SK-N-SH (cell line): ENCODE data around the gene CADM2. TPM values are rescaled to one million over a fixed set of nuclear protein-coding genes. Genes with fewer than 3 reads are reported as not detected.

Experiments
- CTCF ChIA-PET: fragments of 300-600, 350-600 bp; formaldehyde crosslinking; extraction: SDS; loops from one replicate; lab custom pipeline; 2021; lab: Yijun Ruan, JAX
- POLR2A ChIA-PET: fragments of 350-600 bp; sonication (Branson Sonifier 250); formaldehyde crosslinking; extraction: SDS; loops from one replicate; lab custom pipeline; 2020; ENCODE audit warnings: antibody characterized with exemption, inconsistent platforms; lab: Yijun Ruan, JAX
- DNase-seq: peaks from one replicate; pipeline ENCODE4 v3.0.0; 2012
- H2AFZ ChIP-seq: fragments of 200-600 bp; sonication (generic); 2 replicates; pipeline ENCODE4 v1.8.1; 2016; ENCODE audit warnings: antibody characterized with exemption, mild to moderate bottlenecking, low read depth
- H3F3A ChIP-seq: fragments of 200-600 bp; sonication (generic); replicated peaks from 2 replicates; pipeline ENCODE3; 2016; ENCODE audit warnings: antibody characterized with exemption, mild to moderate bottlenecking; ENCODE audit not compliant: insufficient read depth
- H3K27ac ChIP-seq, 2 experiments: fragments of 200-500 bp in 1 of 2; fragments of 200-600 bp in 1 of 2; sonication (Bioruptor generic) in 1 of 2; sonication (generic), shearing (Covaris generic) in 1 of 2; 2 replicates each; pipeline versions ENCODE4 v1.5.1 to v1.6.1; 2014 to 2016; ENCODE audit warnings: low read depth in 2 of 2, inconsistent platforms in 1 of 2, low read length in 1 of 2, mild to moderate bottlenecking in 1 of 2, mixed read lengths in 1 of 2
- H3K27me3 ChIP-seq: fragments of 200-600 bp; sonication (generic), shearing (Covaris generic); 2 replicates; pipeline ENCODE4 v1.6.1; 2016; ENCODE audit warnings: mixed run types; ENCODE audit not compliant: insufficient read depth
- H3K36me3 ChIP-seq, 2 experiments: fragments of 200-500 bp in 1 of 2; fragments of 200-600 bp in 1 of 2; sonication (Bioruptor generic) in 1 of 2; sonication (generic) in 1 of 2; replicated peaks in 1 of 2; 2 replicates each; pipeline versions ENCODE3 to v1.5.1; 2014 to 2016; ENCODE audit warnings: low read length in 1 of 2, mild to moderate bottlenecking in 1 of 2; ENCODE audit not compliant: insufficient read depth in 2 of 2, control insufficient read depth in 1 of 2
- H3K4me1 ChIP-seq, 2 experiments: fragments of 200-500 bp in 1 of 2; fragments of 200-600 bp in 1 of 2; sonication (Bioruptor generic) in 1 of 2; sonication (generic), shearing (Covaris generic) in 1 of 2; 2 replicates each; pipeline versions ENCODE4 v1.5.1 to v1.6.1; 2014 to 2016; ENCODE audit warnings: low read depth in 1 of 2, low read length in 1 of 2, mixed run types in 1 of 2; ENCODE audit not compliant: insufficient read depth in 2 of 2, control insufficient read depth in 1 of 2
- H3K4me2 ChIP-seq: fragments of 200-600 bp; sonication (generic), shearing (Covaris generic); 2 replicates; pipeline ENCODE4 v1.6.1; 2017; ENCODE audit warnings: mixed run types
- H3K4me3 ChIP-seq, 2 experiments: fragments of 200-500 bp in 1 of 2; fragments of 200-600 bp in 1 of 2; sonication (Bioruptor generic) in 1 of 2; sonication (generic), shearing (Covaris generic) in 1 of 2; 2 replicates each; pipeline versions ENCODE4 v1.5.1 to v1.8.1; 2014 to 2016; ENCODE audit warnings: low read depth in 2 of 2, inconsistent platforms in 1 of 2, low read length in 1 of 2, mild to moderate bottlenecking in 1 of 2, mixed read lengths in 1 of 2, moderate library complexity in 1 of 2
- H3K79me2 ChIP-seq: fragments of 200-600 bp; sonication (generic); 2 replicates; pipeline ENCODE4 v1.8.1; 2017; ENCODE audit warnings: mild to moderate bottlenecking; ENCODE audit not compliant: insufficient read depth
- H3K9ac ChIP-seq: fragments of 200-600 bp; sonication (generic); 2 replicates; pipeline ENCODE4 v1.6.1; 2017; ENCODE audit warnings: mixed run types
- H3K9me2 ChIP-seq: fragments of 200-600 bp; sonication (generic); 2 replicates; pipeline ENCODE4 v1.6.1; 2017; ENCODE audit warnings: mixed run types
- H3K9me3 ChIP-seq: fragments of 200-600 bp; sonication (generic); 2 replicates; pipeline ENCODE4 v1.6.1; 2017; ENCODE audit warnings: mixed run types, mild to moderate bottlenecking, moderate library complexity
- H4K20me1 ChIP-seq: fragments of 200-600 bp; sonication (generic); 2 replicates; pipeline ENCODE4 v1.6.1; 2017; ENCODE audit warnings: mild to moderate bottlenecking, mixed run types; ENCODE audit not compliant: insufficient read depth
- FOSL2 ChIP-seq: IDR thresholded peaks from 2 replicates; pipeline ENCODE4 v1.4.0; 2012; ENCODE audit warnings: low read depth, mild to moderate bottlenecking, moderate library complexity, borderline replicate concordance
- FOXJ3 ChIP-seq: sonication (generic); formaldehyde crosslinking; IDR thresholded peaks from 2 replicates; pipeline ENCODE4 v1.5.1; 2020; ENCODE audit warnings: mild to moderate bottlenecking, missing genetic modification reagents
- FOXM1 ChIP-seq: IDR thresholded peaks from 2 replicates; pipeline ENCODE4 v1.4.0; 2012; ENCODE audit warnings: low read depth, mild to moderate bottlenecking
- GATA2 ChIP-seq: sonication (generic); formaldehyde crosslinking; IDR thresholded peaks from 2 replicates; pipeline ENCODE4 v1.5.0; 2020; ENCODE audit warnings: mild to moderate bottlenecking, missing genetic modification reagents
- JUND ChIP-seq: IDR thresholded peaks from 2 replicates; pipeline ENCODE4 v1.4.0; 2012
- MEF2A ChIP-seq: IDR thresholded peaks from 2 replicates; pipeline ENCODE4 v1.4.0; 2012; ENCODE audit warnings: low read depth, borderline replicate concordance
- NFIC ChIP-seq: IDR thresholded peaks from 2 replicates; pipeline ENCODE4 v1.4.0; 2012; ENCODE audit warnings: borderline replicate concordance
- NRF1 ChIP-seq: IDR thresholded peaks from 2 replicates; pipeline ENCODE4 v1.6.1; 2012; ENCODE audit warnings: low read depth, mild to moderate bottlenecking, low read length
- RAD21 ChIP-seq: IDR thresholded peaks from 2 replicates; pipeline ENCODE4 v1.6.1; 2012; ENCODE audit warnings: mild to moderate bottlenecking, low read length
- RCOR1 ChIP-seq: fragments of 150-350 bp; IDR thresholded peaks from 2 replicates; pipeline ENCODE4 v1.6.1; 2017; ENCODE audit warnings: antibody characterized with exemption, low read length
- RXRA ChIP-seq: IDR thresholded peaks from 2 replicates; pipeline ENCODE4 v1.4.0; 2012; ENCODE audit warnings: low read depth, mild to moderate bottlenecking, borderline replicate concordance
- TAF1 ChIP-seq: IDR thresholded peaks from 2 replicates; pipeline ENCODE4 v1.6.1; 2012; ENCODE audit warnings: low read depth, mild to moderate bottlenecking, low read length, moderate library complexity, borderline replicate concordance
- TEAD4 ChIP-seq: IDR thresholded peaks from 2 replicates; pipeline ENCODE4 v1.4.0; 2012; ENCODE audit warnings: mild to moderate bottlenecking, borderline replicate concordance; ENCODE audit not compliant: insufficient read depth
- YY1 ChIP-seq: IDR thresholded peaks from 2 replicates; pipeline ENCODE4 v1.4.0; 2012; ENCODE audit warnings: low read depth, mild to moderate bottlenecking
- WGBS: methylation state at CpG from one replicate; pipeline ENCODE4 v1.1.6; 2017; ENCODE audit warnings: low lambda C conversion rate; 5-methylcytosine and 5-hydroxymethylcytosine counted together
- polyA plus RNA-seq, 3 experiments: library from polyadenylated mRNA; depleted of rRNA; stranded (reverse); fragments of >200 nt; gene quantifications; 2 replicates each; pipeline ENCODE4 v1.2.3, GENCODE V29; 2012
- TF ChIP-seq, protein P1 (sequence below): IDR thresholded peaks from 2 replicates; pipeline ENCODE4; 2012
- TF ChIP-seq, protein P2 (sequence below): IDR thresholded peaks from 2 replicates; pipeline ENCODE4 v1.4.0; 2012; ENCODE audit warnings: low read depth, borderline replicate concordance

CADM2 gene
- polyA plus RNA-seq, 1 of the 3 experiments (the other 2 are of a cell fraction), result 0.46 TPM

DNA sequence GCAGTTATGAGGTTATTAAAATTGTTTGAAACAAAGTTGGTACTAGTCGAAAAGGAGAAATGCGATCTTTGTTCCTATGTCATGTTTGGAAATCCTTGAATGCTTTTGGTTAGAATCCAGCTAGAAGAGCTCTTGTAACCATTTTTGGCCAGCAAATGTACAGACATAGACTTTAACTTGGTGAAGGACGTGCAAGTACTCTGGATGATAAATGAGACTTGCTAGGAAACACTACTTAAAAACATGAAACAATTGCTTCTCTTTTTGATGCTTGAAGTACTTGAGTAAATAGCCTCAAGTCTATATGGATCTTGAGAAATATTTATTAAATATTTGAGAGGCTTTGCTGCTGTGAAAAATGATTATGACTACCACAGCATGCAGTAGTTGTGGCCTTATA is 95.8 kb downstream of the CADM2 start:
- DNase-seq, result no peak
- CTCF ChIA-PET, result no interaction called here

DNA sequence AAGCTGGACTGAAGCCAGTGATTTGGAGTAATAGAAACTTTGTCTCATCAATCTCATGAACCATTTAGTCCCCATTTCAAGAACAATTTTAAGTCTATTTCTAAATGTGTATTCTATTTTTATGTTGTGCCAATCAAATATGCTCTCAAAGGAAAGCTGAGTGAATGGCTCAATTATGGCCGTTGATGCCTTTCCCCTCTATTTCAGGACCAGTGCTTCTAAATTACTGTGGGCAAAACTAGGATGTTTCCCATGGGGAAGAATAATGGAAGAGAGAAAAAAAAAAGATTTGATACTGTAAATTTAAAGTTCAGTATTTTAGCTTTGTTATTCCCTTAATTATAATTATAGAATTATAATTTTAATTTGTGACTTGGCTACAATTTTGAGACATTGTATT is 110.1 kb downstream of the CADM2 start:
- WGBS, result 6% methylated on average over 1 of the region's 1 CpG
- Histone ChIP-seq H3K79me2 (no peaks in the 10 kb centered on the region), H3K27ac (no peak overlapping the region), H3F3A (no peaks in the 10 kb centered on the region), H3K4me2 (no peak overlapping the region), H3K9me3 (no peaks in the 10 kb centered on the region), H4K20me1 (no peaks in the 10 kb centered on the region), H3K36me3 (no peaks in the 10 kb centered on the region), H3K27me3 (no peaks in the 10 kb centered on the region), H3K9me2 (no peaks in the 10 kb centered on the region), H3K4me1 (no peaks in the 10 kb centered on the region), H3K4me3 (no peak overlapping the region), H3K9ac (no peak overlapping the region), H2AFZ (no peak overlapping the region)
- DNase-seq, result no peak
- ChIA-PET CTCF (no interaction called here), POLR2A (no interaction called here)
- TF ChIP-seq GATA2 (no peak), JUND (no peak), RXRA (no peak), TEAD4 (no peak)
- TF ChIP-seq, protein P1, sequence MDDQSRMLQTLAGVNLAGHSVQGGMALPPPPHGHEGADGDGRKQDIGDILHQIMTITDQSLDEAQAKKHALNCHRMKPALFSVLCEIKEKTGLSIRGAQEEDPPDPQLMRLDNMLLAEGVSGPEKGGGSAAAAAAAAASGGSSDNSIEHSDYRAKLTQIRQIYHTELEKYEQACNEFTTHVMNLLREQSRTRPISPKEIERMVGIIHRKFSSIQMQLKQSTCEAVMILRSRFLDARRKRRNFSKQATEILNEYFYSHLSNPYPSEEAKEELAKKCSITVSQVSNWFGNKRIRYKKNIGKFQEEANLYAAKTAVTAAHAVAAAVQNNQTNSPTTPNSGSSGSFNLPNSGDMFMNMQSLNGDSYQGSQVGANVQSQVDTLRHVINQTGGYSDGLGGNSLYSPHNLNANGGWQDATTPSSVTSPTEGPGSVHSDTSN, result no peak

More for the DNA sequence above, 95.8 kb downstream of the CADM2 start:
- Histone ChIP-seq H3F3A (no peaks in the 10 kb centered on the region), H3K27me3 (no peaks in the 10 kb centered on the region), H4K20me1 (no peaks in the 10 kb centered on the region), H3K79me2 (no peaks in the 10 kb centered on the region), H3K9me2 (no peaks in the 10 kb centered on the region), H3K9me3 (no peaks in the 10 kb centered on the region), H3K36me3 (no peaks in the 10 kb centered on the region), H3K9ac (no peak overlapping the region), H2AFZ (no peak overlapping the region), H3K4me1 (no peaks in the 10 kb centered on the region), H3K4me3 (no peak overlapping the region), H3K27ac (no peak overlapping the region), H3K4me2 (no peak overlapping the region)
- POLR2A ChIA-PET, result no interaction called here
- TF ChIP-seq FOSL2, result no peak
- TF ChIP-seq, protein P2, sequence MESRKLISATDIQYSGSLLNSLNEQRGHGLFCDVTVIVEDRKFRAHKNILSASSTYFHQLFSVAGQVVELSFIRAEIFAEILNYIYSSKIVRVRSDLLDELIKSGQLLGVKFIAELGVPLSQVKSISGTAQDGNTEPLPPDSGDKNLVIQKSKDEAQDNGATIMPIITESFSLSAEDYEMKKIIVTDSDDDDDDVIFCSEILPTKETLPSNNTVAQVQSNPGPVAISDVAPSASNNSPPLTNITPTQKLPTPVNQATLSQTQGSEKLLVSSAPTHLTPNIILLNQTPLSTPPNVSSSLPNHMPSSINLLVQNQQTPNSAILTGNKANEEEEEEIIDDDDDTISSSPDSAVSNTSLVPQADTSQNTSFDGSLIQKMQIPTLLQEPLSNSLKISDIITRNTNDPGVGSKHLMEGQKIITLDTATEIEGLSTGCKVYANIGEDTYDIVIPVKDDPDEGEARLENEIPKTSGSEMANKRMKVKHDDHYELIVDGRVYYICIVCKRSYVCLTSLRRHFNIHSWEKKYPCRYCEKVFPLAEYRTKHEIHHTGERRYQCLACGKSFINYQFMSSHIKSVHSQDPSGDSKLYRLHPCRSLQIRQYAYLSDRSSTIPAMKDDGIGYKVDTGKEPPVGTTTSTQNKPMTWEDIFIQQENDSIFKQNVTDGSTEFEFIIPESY, result no peak
- no peak for TF ChIP-seq FOXM1
- no peak for TF ChIP-seq TAF1
- TF ChIP-seq NFIC, result no peak
- TF ChIP-seq YY1, result no peak
- TF ChIP-seq FOXJ3, result no peak
- no peak for TF ChIP-seq RAD21
- TF ChIP-seq MEF2A, result no peak
- TF ChIP-seq RCOR1, result no peak
- no peak for TF ChIP-seq NRF1
- 15% methylated on average over 3 of the region's 3 CpGs for WGBS
